ENCODE data around the gene SLC25A3. TPM values are rescaled to one million over a fixed set of nuclear protein-coding genes. Genes with fewer than 3 reads are reported as not detected.
"Not testable (repeated sequence)": the region's sequence is repeated elsewhere in the genome, so short reads cannot be mapped to it uniquely, and the experiment has no call there.

The SLC25A3 gene
- polyA plus RNA-seq, 1 donor (not counting 4 experiments of a cell fraction or from before 2014, with no cell fraction given), result 389 TPM

DNA sequence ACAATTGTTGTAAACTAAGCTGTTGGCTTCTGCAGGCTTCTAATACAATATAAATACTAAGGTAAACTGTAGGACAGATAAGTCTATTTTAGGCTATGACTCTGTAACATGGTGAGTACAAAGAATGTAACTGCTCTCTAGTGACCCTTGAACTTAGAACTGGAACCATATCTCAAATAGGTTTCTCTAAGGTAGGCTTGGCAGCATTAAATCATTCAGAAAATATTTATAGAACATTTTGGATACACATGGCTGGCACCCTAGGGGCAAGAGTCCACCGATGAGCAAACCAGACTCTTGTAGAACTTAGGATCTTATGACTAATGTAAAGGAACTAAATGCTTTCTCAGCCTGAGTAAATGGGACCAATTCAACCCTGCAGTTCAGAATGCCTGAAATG lies 19.4 kb upstream of the SLC25A3 start:
- H3K9ac ChIP-seq (ENCODE audit: control insufficient read depth, extremely low read depth, insufficient read depth, low read length), result no peak overlapping the region
- no peaks in the 10 kb centered on the region for H4K20me1 ChIP-seq (ENCODE audit: control insufficient read depth, extremely low read depth, insufficient read depth, low read length)
- no peak overlapping the region for H2AFZ ChIP-seq (ENCODE audit: control insufficient read depth, low read length)
- no peaks in the 10 kb centered on the region for H3K27me3 ChIP-seq (ENCODE audit: control insufficient read depth, extremely low read depth, insufficient read depth, low read length)
- no peaks in the 10 kb centered on the region for H3K9me3 ChIP-seq (ENCODE audit: control insufficient read depth, low read depth, low read length)
- no peaks in the 10 kb centered on the region for H3K4me1 ChIP-seq (ENCODE audit: control insufficient read depth, extremely low read depth, insufficient read depth, low read length)
- no peaks in the 10 kb centered on the region for H3K36me3 ChIP-seq (ENCODE audit: control insufficient read depth in 2 of 2, extremely low read depth in 1 of 2, insufficient read depth in 2 of 2, low read length in 2 of 2)
- FAIRE-seq (no peak), DNase-seq (ENCODE audit: low read depth, low spot score) (no peak)
- TF ChIP-seq EZH2 (IDR thresholded peaks at IDR 0.05; ENCODE audit: low read length), result no peak
- TF ChIP-seq, protein P1, sequence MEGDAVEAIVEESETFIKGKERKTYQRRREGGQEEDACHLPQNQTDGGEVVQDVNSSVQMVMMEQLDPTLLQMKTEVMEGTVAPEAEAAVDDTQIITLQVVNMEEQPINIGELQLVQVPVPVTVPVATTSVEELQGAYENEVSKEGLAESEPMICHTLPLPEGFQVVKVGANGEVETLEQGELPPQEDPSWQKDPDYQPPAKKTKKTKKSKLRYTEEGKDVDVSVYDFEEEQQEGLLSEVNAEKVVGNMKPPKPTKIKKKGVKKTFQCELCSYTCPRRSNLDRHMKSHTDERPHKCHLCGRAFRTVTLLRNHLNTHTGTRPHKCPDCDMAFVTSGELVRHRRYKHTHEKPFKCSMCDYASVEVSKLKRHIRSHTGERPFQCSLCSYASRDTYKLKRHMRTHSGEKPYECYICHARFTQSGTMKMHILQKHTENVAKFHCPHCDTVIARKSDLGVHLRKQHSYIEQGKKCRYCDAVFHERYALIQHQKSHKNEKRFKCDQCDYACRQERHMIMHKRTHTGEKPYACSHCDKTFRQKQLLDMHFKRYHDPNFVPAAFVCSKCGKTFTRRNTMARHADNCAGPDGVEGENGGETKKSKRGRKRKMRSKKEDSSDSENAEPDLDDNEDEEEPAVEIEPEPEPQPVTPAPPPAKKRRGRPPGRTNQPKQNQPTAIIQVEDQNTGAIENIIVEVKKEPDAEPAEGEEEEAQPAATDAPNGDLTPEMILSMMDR (optimal IDR thresholded peaks at IDR 0.05 in 1 of 3, IDR thresholded peaks at IDR 0.05 in 1 of 3, conservative IDR thresholded peaks at IDR 0.05 in 1 of 3; ENCODE audit: extremely low read depth in 1 of 3, insufficient read depth in 2 of 3, low read length in 3 of 3), result no peak
- H3K79me2 ChIP-seq (ENCODE audit: control insufficient read depth, insufficient read depth, low read length), result no peaks in the 10 kb centered on the region
- H3K4me3 ChIP-seq (ENCODE audit: control insufficient read depth in 2 of 3, extremely low read depth in 1 of 3, insufficient read depth in 2 of 3, low read depth in 1 of 3, low read length in 3 of 3), result no peak overlapping the region
- H3K27ac ChIP-seq (ENCODE audit: control insufficient read depth, insufficient read depth, low read length), result no peak overlapping the region
- dilution Hi-C loops (cut with MboI; ENCODE audit: extremely low pct_ligation_motif_present, low sequenced_read_pairs), result no loop called here
- H3K4me2 ChIP-seq (ENCODE audit: control insufficient read depth, extremely low read depth, insufficient read depth, low read depth, low read length), result no peak overlapping the region
- H3K9me1 ChIP-seq (ENCODE audit: control insufficient read depth, extremely low read depth, insufficient read depth, low read length), result no peaks in the 10 kb centered on the region

DNA sequence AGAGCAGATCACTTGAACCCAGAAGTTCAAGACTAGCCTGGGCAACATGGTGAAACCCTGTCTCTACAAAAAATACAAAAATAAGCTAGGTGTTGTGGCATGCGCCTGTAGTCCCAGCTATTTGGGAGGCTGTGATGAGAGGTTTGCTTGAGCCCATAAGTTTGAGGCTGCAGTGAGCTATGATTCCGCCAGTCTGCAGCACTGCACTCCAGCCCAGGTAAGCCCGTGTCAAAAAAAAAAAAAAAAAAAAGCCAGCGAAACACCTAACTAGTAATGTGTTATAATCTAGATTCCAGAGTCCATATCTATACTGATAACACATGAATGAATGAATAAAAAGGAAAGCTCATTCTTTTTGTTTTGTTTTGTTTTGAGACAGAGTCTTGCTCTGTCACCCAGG lies 18.5 kb upstream of the SLC25A3 start:
- no peak for TF ChIP-seq EZH2 (IDR thresholded peaks at IDR 0.05; ENCODE audit: low read length)
- TF ChIP-seq, protein P1 (optimal IDR thresholded peaks at IDR 0.05 in 1 of 3, IDR thresholded peaks at IDR 0.05 in 1 of 3, conservative IDR thresholded peaks at IDR 0.05 in 1 of 3; ENCODE audit: extremely low read depth in 1 of 3, insufficient read depth in 2 of 3, low read length in 3 of 3), result no peak
- Histone ChIP-seq H3K36me3 (ENCODE audit: control insufficient read depth in 2 of 2, extremely low read depth in 1 of 2, insufficient read depth in 2 of 2, low read length in 2 of 2) (no peaks in the 10 kb centered on the region), H3K9me1 (ENCODE audit: control insufficient read depth, extremely low read depth, insufficient read depth, low read length) (no peaks in the 10 kb centered on the region), H3K4me1 (ENCODE audit: control insufficient read depth, extremely low read depth, insufficient read depth, low read length) (no peaks in the 10 kb centered on the region), H3K4me3 (ENCODE audit: control insufficient read depth in 2 of 3, extremely low read depth in 1 of 3, insufficient read depth in 2 of 3, low read depth in 1 of 3, low read length in 3 of 3) (no peak overlapping the region), H3K79me2 (ENCODE audit: control insufficient read depth, insufficient read depth, low read length) (no peaks in the 10 kb centered on the region), H3K27ac (ENCODE audit: control insufficient read depth, insufficient read depth, low read length) (no peak overlapping the region), H4K20me1 (ENCODE audit: control insufficient read depth, extremely low read depth, insufficient read depth, low read length) (no peaks in the 10 kb centered on the region), H3K9ac (ENCODE audit: control insufficient read depth, extremely low read depth, insufficient read depth, low read length) (no peak overlapping the region), H3K4me2 (ENCODE audit: control insufficient read depth, extremely low read depth, insufficient read depth, low read depth, low read length) (no peak overlapping the region), H3K27me3 (ENCODE audit: control insufficient read depth, extremely low read depth, insufficient read depth, low read length) (no peaks in the 10 kb centered on the region), H3K9me3 (ENCODE audit: control insufficient read depth, low read depth, low read length) (no peaks in the 10 kb centered on the region), H2AFZ (ENCODE audit: control insufficient read depth, low read length) (no peak overlapping the region)
- FAIRE-seq, result no peak
- dilution Hi-C loops (cut with MboI; ENCODE audit: extremely low pct_ligation_motif_present, low sequenced_read_pairs), result no loop called here
- no peak for DNase-seq (ENCODE audit: low read depth, low spot score)

DNA sequence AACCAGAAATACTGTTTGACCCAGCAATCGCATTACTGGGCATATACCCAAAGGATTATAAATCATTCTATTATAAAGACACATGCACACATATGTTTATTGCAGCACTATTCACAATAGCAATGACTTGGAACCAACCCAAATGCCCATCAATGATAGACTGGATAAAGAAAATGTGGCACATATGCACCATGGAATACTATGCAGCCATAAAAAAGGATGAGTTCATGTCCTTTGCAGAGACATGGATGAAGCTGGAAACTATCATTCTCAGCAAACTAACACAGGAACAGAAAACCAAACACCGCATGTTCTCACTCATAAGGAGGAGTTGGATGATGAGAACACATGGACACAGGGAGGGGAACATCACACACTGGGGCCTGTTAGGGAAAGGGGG lies 16.7 kb upstream of the SLC25A3 start:
- H4K20me1 ChIP-seq (ENCODE audit: control insufficient read depth, extremely low read depth, insufficient read depth, low read length); DNase-seq (ENCODE audit: low read depth, low spot score); H3K79me2 ChIP-seq (ENCODE audit: control insufficient read depth, insufficient read depth, low read length); H3K9me3 ChIP-seq (ENCODE audit: control insufficient read depth, low read depth, low read length); H3K4me1 ChIP-seq (ENCODE audit: control insufficient read depth, extremely low read depth, insufficient read depth, low read length); H3K9me1 ChIP-seq (ENCODE audit: control insufficient read depth, extremely low read depth, insufficient read depth, low read length); FAIRE-seq; H3K36me3 ChIP-seq (ENCODE audit: control insufficient read depth in 2 of 2, extremely low read depth in 1 of 2, insufficient read depth in 2 of 2, low read length in 2 of 2); H3K27me3 ChIP-seq (ENCODE audit: control insufficient read depth, extremely low read depth, insufficient read depth, low read length); H3K27ac ChIP-seq (ENCODE audit: control insufficient read depth, insufficient read depth, low read length); H3K4me2 ChIP-seq (ENCODE audit: control insufficient read depth, extremely low read depth, insufficient read depth, low read depth, low read length); H3K4me3 ChIP-seq (ENCODE audit: control insufficient read depth in 2 of 3, extremely low read depth in 1 of 3, insufficient read depth in 2 of 3, low read depth in 1 of 3, low read length in 3 of 3); H3K9ac ChIP-seq (ENCODE audit: control insufficient read depth, extremely low read depth, insufficient read depth, low read length); H2AFZ ChIP-seq (ENCODE audit: control insufficient read depth, low read length); dilution Hi-C loops (cut with MboI; ENCODE audit: extremely low pct_ligation_motif_present, low sequenced_read_pairs): not testable (repeated sequence)
